HG02642 (cell line): Measurements from ENCODE around the gene YIPF3.
"Not testable (repeated sequence)": the region's sequence is repeated elsewhere in the genome, so short reads cannot be mapped to it uniquely, and the experiment has no call there.

ENCODE experiments used
- ATAC-seq: cut with Tn5 transposase; IDR thresholded peaks from one replicate; pipeline ENCODE4 v1.9.1; 2021; ENCODE audit warnings: mild to moderate bottlenecking; ENCODE audit not compliant: unreplicated experiment, poor library complexity

YIPF3 gene

GRCh38 chr6:43516697-43517504, at the start of gene YIPF3, which contains the start of gene POLR1C:
TSS of gene YIPF3 (minus strand) at chr6:43516926. CDS start at chr6:43516807, 119 bp downstream.
TSS of gene POLR1C (plus strand) at chr6:43517089. CDS start at chr6:43517110, 21 bp downstream.
- ATAC-seq = peak; percentile 87

- no peak for ATAC-seq
Observed at GRCh38 chr6:43559328-43559727, 42.6 kb upstream of the YIPF3 start.

GRCh38 chr6:43557620-43558019, 40.9 kb upstream of the YIPF3 start:
- ATAC-seq = not testable (repeated sequence)

- no peak for ATAC-seq
Observed at GRCh38 chr6:43547222-43547621, 30.5 kb upstream of the YIPF3 start.

GRCh38 chr6:43544461-43544860, 27.7 kb upstream of the YIPF3 start:
- ATAC-seq = no peak

- no peak for ATAC-seq
Observed at GRCh38 chr6:43541774-43542471, 25.2 kb upstream of the YIPF3 start.

- no peak for ATAC-seq
Observed at GRCh38 chr6:43540507-43540906, 23.8 kb upstream of the YIPF3 start.

- ATAC-seq = not testable (repeated sequence)
Observed at GRCh38 chr6:43539409-43539808, 22.7 kb upstream of the YIPF3 start.

GRCh38 chr6:43538986-43539385, 22.3 kb upstream of the YIPF3 start:
- ATAC-seq = not testable (repeated sequence)

- no peak for ATAC-seq
Observed at GRCh38 chr6:43532201-43532600, 15.5 kb upstream of the YIPF3 start.

GRCh38 chr6:43524483-43524961, 7.8 kb upstream of the YIPF3 start:
- no peak for ATAC-seq

- no peak for ATAC-seq
Observed at GRCh38 chr6:43523284-43523683, 6.6 kb upstream of the YIPF3 start.

GRCh38 chr6:43522547-43523261, 6.0 kb upstream of the YIPF3 start:
- no peak for ATAC-seq

GRCh38 chr6:43521836-43522235, 5.1 kb upstream of the YIPF3 start:
- ATAC-seq = no peak

- ATAC-seq = no peak
Observed at GRCh38 chr6:43520097-43520496, 3.4 kb upstream of the YIPF3 start.

GRCh38 chr6:43517505-43518357, 1.0 kb upstream of the YIPF3 start:
- ATAC-seq = no peak

GRCh38 chr6:43516367-43516696, 394 bp downstream of the YIPF3 start:
- ATAC-seq = no peak

GRCh38 chr6:43515808-43516207, 918 bp downstream of the YIPF3 start:
- ATAC-seq = no peak

- ATAC-seq = no peak
Observed at GRCh38 chr6:43511824-43512415, 4.8 kb downstream of the YIPF3 start.

- no peak for ATAC-seq
Observed at GRCh38 chr6:43510827-43511163, 5.9 kb downstream of the YIPF3 start.
